HG02870 (cell line): ENCODE results near the gene NUSAP1.
A peak's percentile ranks its signal among the peaks of the same experiment; 100 is the strongest.
"Not testable (repeated sequence)": the region's sequence is repeated elsewhere in the genome, so short reads cannot be mapped to it uniquely, and the experiment has no call there.

Source experiments
- ATAC-seq: cut with Tn5 transposase; IDR thresholded peaks from one replicate; pipeline ENCODE4 v1.9.1; 2021; ENCODE audit warnings: mild to moderate bottlenecking, moderate library complexity; ENCODE audit not compliant: unreplicated experiment

Gene NUSAP1

GRCh38 chr15:41408234-41408641 is 75.6 kb downstream of the NUSAP1 start:
- no peak for ATAC-seq

DNA sequence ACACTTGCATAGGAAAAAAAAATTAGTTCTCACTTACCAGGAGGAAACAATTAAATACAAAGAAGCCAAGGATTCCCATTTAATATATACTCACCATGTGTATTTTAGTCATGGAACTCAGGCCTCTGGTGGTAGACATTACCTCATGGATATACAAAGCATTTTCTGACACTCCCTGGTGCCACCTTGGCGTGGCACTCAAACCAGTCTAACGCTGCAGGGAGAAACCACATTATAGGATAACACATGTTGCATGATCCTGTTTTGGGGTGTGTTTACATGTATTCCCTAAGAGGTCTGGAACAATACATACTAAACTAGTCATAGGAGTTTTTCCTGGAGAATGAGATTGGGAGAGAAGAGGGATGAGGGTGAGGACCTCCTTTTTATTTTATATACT is 78.3 kb downstream of the NUSAP1 start:
- ATAC-seq = no peak

- ATAC-seq = no peak
Measured at GRCh38 chr15:41411441-41411840, 78.8 kb downstream of the NUSAP1 start.

GRCh38 chr15:41416128-41416741 is 83.6 kb downstream of the NUSAP1 start:
- no peak for ATAC-seq

DNA sequence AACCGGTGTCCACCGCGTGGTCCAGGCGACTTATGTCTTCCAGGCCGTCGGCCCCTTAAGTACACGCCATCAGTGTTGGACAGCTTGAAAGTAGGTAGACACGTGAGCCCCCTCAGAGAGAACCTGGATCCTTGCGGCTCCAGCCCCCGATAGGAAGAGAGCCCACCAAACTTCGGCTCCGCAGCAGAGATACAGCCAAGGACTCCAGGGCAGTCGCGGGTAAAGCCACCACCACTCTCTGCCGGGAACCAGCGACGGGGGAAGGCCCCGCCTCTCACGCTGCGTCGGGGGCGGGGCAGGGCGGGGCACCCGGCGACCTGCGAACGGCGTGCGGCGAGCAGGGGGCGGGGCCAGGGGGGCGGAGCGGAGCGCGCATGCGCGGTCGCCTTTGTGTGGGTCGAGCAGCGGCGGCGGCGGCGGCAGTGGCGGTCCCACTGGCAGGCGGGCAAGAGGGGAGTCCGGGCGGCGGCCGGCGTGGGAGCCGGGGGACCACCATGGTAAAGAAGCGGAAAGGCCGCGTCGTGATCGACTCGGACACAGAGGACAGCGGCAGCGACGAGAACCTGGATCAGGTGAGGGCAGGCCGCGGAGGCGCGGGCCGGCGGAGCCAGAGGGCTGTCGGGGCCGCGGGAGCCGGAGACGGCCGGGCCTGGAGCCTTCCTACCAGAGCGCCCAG is 84.2 kb downstream of the NUSAP1 start, which contains the start of gene RTF1:
TSS of gene RTF1 (plus strand) at position 354 of the 676 bp plus-strand sequence. CDS start at position 375, 21 bp downstream.
- peak; percentile 76 for ATAC-seq

- ATAC-seq = peak; percentile 32
Measured at GRCh38 chr15:41417418-41418195, 84.9 kb downstream of the NUSAP1 start.

DNA sequence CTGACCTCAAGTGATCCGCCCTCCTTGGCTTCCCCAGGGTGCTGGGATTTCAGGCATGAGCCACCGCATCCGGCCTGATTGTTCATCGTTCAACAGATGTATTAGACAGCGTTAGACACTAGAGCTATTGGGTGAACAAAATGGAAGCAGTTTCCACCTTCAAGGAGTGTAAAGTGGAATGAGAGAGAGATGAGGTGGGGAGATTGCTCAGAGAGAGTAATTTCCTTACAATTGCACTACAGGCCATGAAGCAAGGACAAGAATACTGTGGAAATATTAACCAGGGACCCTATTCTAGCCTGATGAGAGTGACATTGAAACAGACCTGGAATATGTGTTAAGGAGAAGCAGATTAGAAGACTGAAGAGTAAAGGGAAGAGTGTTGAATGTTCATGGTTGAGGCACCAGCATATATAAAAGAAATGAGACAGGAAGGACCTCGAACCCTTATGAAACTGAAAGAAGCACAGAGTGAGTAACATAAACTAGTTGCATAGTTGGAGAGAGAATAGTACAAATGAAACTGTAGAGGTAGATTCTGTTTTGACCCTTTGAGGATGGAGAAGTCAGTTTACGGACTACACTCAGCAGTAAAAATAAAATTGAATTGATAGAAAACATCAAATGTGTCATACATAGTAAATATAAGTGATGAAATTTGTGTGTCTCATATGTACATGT is 91.4 kb downstream of the NUSAP1 start:
- peak; percentile 78 for ATAC-seq

GRCh38 chr15:41424809-41425208 is 92.1 kb downstream of the NUSAP1 start:
- no peak for ATAC-seq

DNA sequence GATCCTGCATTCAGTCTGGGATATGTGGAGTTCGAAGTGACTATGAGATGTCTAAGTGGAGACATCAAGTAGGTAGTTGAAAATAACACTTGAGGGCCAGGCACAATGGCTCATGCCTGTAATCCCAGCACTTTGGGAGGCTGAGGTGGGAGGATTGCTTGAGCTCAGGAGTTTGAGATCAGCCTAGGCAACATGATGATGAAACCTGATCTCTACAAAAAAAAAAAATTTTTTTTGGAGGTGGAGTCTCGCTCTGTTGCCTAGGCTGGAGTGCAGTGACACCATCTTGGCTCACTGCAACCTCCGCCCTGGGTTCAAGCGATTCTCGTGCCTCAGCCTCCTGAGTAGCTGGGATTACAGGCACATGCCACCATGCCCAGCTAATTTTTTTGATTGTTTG is 93.2 kb downstream of the NUSAP1 start:
- not testable (repeated sequence) for ATAC-seq

DNA sequence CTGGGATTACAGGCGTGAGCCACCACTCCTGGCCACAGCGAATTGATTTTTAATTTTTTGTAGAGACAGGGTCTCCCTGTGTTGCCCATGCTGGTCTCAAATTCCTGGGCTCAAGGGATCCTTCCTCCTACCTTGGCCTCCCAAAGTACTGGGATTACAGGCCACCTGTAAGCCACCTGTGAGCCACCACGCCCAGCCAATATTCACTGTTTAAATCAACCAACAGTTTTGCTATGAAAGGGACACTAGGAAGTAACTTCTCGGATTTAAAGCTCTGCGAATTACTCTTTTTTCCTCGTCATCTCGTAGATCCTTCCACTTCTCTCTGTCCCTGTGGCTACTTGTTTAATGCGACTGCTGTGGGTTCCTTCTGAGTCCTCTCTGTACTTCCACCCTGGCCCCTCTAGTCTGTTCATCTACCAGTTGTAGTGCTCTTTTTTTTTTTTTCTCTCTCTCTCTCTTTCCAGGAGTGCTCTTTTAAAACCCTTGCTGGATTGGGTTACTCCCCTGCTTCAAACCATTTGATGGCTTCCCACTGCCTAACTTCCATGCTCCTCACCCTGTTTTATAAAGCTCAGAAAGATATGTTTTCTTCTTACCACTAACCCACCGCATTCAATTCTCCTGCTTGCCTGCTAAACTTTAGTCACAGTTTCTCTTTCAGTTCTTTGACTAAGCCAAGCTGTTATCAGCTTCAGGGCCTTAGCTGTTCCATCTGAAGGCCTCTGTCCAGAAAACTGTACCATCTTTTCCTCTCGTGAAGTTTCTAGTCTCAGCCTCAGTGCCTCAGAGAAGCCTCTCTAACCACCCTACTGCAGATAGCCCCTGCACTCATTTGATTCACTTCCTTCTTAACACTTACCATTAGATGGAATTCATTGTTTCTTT is 96.6 kb downstream of the NUSAP1 start:
- peak; percentile 84 for ATAC-seq
